Measurements from ENCODE around the gene AGPAT4.

Gene AGPAT4

GRCh38 chr6:161279677-161280415, 6.0 kb upstream of the AGPAT4 start:
- no peak for DNase-seq

GRCh38 chr6:161276605-161277155, 2.8 kb upstream of the AGPAT4 start:
- DNase-seq, result no peak

GRCh38 chr6:161274898-161275297, 1.0 kb upstream of the AGPAT4 start:
- no peak for DNase-seq

GRCh38 chr6:161274488-161274858, 612 bp upstream of the AGPAT4 start:
- DNase-seq, result no peak

- no peak for DNase-seq
Observed at GRCh38 chr6:161273274-161273751, 548 bp downstream of the AGPAT4 start.

- no peak for DNase-seq
Observed at GRCh38 chr6:161272635-161273273, 1.1 kb downstream of the AGPAT4 start.

GRCh38 chr6:161271343-161272030, 2.4 kb downstream of the AGPAT4 start:
- DNase-seq, result no peak

GRCh38 chr6:161270116-161270515, 3.7 kb downstream of the AGPAT4 start:
- DNase-seq, result no peak

- DNase-seq, result no peak
Observed at GRCh38 chr6:161269310-161269709, 4.6 kb downstream of the AGPAT4 start.

- no peak for DNase-seq
Observed at GRCh38 chr6:161268531-161269210, 5.2 kb downstream of the AGPAT4 start.

- no peak for DNase-seq
Observed at GRCh38 chr6:161266513-161267230, 7.2 kb downstream of the AGPAT4 start.

GRCh38 chr6:161265975-161266374, 7.9 kb downstream of the AGPAT4 start:
- DNase-seq, result no peak

- no peak for DNase-seq
Observed at GRCh38 chr6:161265554-161265953, 8.3 kb downstream of the AGPAT4 start.

- no peak for DNase-seq
Observed at GRCh38 chr6:161264181-161264580, 9.7 kb downstream of the AGPAT4 start.

- no peak for DNase-seq
Observed at GRCh38 chr6:161261816-161262215, 12.0 kb downstream of the AGPAT4 start.

- no peak for DNase-seq
Observed at GRCh38 chr6:161261325-161261724, 12.5 kb downstream of the AGPAT4 start.

- DNase-seq, result no peak
Observed at GRCh38 chr6:161259302-161259701, 14.6 kb downstream of the AGPAT4 start.

GRCh38 chr6:161257793-161258457, 15.9 kb downstream of the AGPAT4 start:
- no peak for DNase-seq

GRCh38 chr6:161256407-161256806, 17.5 kb downstream of the AGPAT4 start:
- DNase-seq, result no peak

GRCh38 chr6:161255518-161255917, 18.3 kb downstream of the AGPAT4 start:
- no peak for DNase-seq

GRCh38 chr6:161254464-161255253, 19.2 kb downstream of the AGPAT4 start:
- DNase-seq, result no peak
